Natural killer cell (primary cell): ENCODE data around the gene SLC18A3. TPM values are rescaled to one million over a fixed set of nuclear protein-coding genes. Genes with fewer than 3 reads are reported as not detected.

Experiments used
- ATAC-seq, 3 donors: fragments of 150-1000 bp in 2 of 3; fragments of 200-7000 bp in 1 of 3; cut with Tn5 transposase; 1 replicate in 1 of 3; 2 replicates in 2 of 3; pipeline ENCODE4 v1.10.0; 2021; ENCODE audit warnings: mild to moderate bottlenecking in 2 of 3, moderate library complexity in 2 of 3
- DNase-seq, 2 donors: peaks; one replicate each; pipeline versions ENCODE4 v3.0.0 to v3.0.0-alpha.2; 2013 to 2021; ENCODE audit warnings: mixed read lengths in 1 of 2
- H3K27ac ChIP-seq: one replicate; pipeline ENCODE4 v1.5.1; 2013; ENCODE audit warnings: mild to moderate bottlenecking, low read length
- H3K27me3 ChIP-seq: one replicate; pipeline ENCODE4 v1.6.1; 2013; ENCODE audit warnings: low read length; ENCODE audit not compliant: control insufficient read depth, insufficient read depth
- H3K36me3 ChIP-seq: one replicate; pipeline ENCODE4 v1.6.1; 2013; ENCODE audit warnings: low read length; ENCODE audit not compliant: control insufficient read depth, insufficient read depth
- H3K4me1 ChIP-seq: one replicate; pipeline ENCODE4 v1.6.1; 2013; ENCODE audit warnings: low read length; ENCODE audit not compliant: control insufficient read depth, insufficient read depth
- H3K4me3 ChIP-seq: one replicate; pipeline ENCODE4 v1.5.1; 2013; ENCODE audit warnings: low read length
- H3K9me3 ChIP-seq: one replicate; pipeline ENCODE4 v1.6.1; 2013; ENCODE audit warnings: low read length; ENCODE audit not compliant: control insufficient read depth, insufficient read depth
- H3K27ac Mint-ChIP-seq, 2 donors: one replicate each; pipeline ENCODE4 v1.8.0; 2022; ENCODE audit warnings: mild to moderate bottlenecking in 2 of 2, mixed read lengths in 2 of 2, moderate library complexity in 1 of 2
- H3K27me3 Mint-ChIP-seq, 2 donors: one replicate each; pipeline ENCODE4 v1.8.0; 2022; ENCODE audit warnings: low read depth in 2 of 2, mixed read lengths in 2 of 2
- H3K36me3 Mint-ChIP-seq: one replicate; pipeline ENCODE4 v1.8.0; 2022; ENCODE audit warnings: mixed read lengths
- H3K4me1 Mint-ChIP-seq, 2 donors: one replicate each; pipeline ENCODE4 v1.8.0; 2022; ENCODE audit warnings: mixed read lengths in 2 of 2
- H3K4me3 Mint-ChIP-seq: one replicate; pipeline ENCODE4 v1.8.0; 2022; ENCODE audit warnings: mild to moderate bottlenecking, moderate library complexity, mixed read lengths
- H3K9me3 Mint-ChIP-seq, 2 donors: one replicate each; pipeline ENCODE4 v1.8.0; 2022; ENCODE audit warnings: mixed read lengths in 2 of 2
- WGBS: methylation state at CpG from one replicate; pipeline ENCODE4 v1.1.7; 2013; ENCODE audit warnings: missing lambda C conversion rate; ENCODE audit not compliant: insufficient coverage; 5-methylcytosine and 5-hydroxymethylcytosine counted together
- intact Hi-C: fragments of 100-400 bp; cut with micrococcal nuclease; formaldehyde crosslinking; loops from one replicate; pipeline ENCODE4 v1.14.2; 2022
- total RNA-seq, 4 donors: library from RNA; stranded (reverse); fragments of 120-200 nt in 1 of 4; gene quantifications; one replicate each; pipeline versions ENCODE4 v1.2.3 to v1.2.4, GENCODE V29; 2013 to 2022
- TF ChIP-seq, protein P1 (sequence below): fragments of 200-600 bp; IDR thresholded peaks from one replicate; pipeline ENCODE4 v1.8.0; 2022; ENCODE audit warnings: antibody characterized with exemption

SLC18A3 gene
- total RNA-seq, 3 donors from 2014 or later (not counting 1 experiment from before 2014, with no cell fraction given) = not detected

GRCh38 chr10:49649294-49649693 is 39.2 kb downstream of the SLC18A3 start:
- no peaks in the 10 kb centered on the region for H3K9me3 Mint-ChIP-seq
- H3K27me3 Mint-ChIP-seq = peaks cover 4 to 16% of the 10 kb centered on the region in 2 donors
- ATAC-seq = no peak

GRCh38 chr10:49649936-49650723 is 40.0 kb downstream of the SLC18A3 start:
- ATAC-seq (no peak), DNase-seq (no peak)
- Mint-ChIP-seq H3K27ac (no peak overlapping the region), H3K9me3 (no peaks in the 10 kb centered on the region), H3K4me3 (no peak overlapping the region), H3K4me1 (peaks cover 0 to 13% of the 10 kb centered on the region in 2 donors), H3K36me3 (no peaks in the 10 kb centered on the region), H3K27me3 (peaks cover 0 to 12% of the 10 kb centered on the region in 2 donors)
- 61% methylated on average over 8 of the region's 8 CpGs for WGBS
- no peak overlapping the region for H3K4me3 ChIP-seq
- intact Hi-C loops = no loop called here
- TF ChIP-seq, protein P1, sequence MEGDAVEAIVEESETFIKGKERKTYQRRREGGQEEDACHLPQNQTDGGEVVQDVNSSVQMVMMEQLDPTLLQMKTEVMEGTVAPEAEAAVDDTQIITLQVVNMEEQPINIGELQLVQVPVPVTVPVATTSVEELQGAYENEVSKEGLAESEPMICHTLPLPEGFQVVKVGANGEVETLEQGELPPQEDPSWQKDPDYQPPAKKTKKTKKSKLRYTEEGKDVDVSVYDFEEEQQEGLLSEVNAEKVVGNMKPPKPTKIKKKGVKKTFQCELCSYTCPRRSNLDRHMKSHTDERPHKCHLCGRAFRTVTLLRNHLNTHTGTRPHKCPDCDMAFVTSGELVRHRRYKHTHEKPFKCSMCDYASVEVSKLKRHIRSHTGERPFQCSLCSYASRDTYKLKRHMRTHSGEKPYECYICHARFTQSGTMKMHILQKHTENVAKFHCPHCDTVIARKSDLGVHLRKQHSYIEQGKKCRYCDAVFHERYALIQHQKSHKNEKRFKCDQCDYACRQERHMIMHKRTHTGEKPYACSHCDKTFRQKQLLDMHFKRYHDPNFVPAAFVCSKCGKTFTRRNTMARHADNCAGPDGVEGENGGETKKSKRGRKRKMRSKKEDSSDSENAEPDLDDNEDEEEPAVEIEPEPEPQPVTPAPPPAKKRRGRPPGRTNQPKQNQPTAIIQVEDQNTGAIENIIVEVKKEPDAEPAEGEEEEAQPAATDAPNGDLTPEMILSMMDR = no peak
- H3K27ac ChIP-seq = no peak overlapping the region
- peaks cover 6% of the 10 kb centered on the region for H3K4me1 ChIP-seq
- H3K27me3 ChIP-seq = peaks cover 2% of the 10 kb centered on the region
- no peaks in the 10 kb centered on the region for H3K9me3 ChIP-seq
- H3K36me3 ChIP-seq = no peaks in the 10 kb centered on the region

More at GRCh38 chr10:49649294-49649693, 39.2 kb downstream of the SLC18A3 start:
- Mint-ChIP-seq H3K36me3 (no peaks in the 10 kb centered on the region), H3K4me1 (peaks cover 0 to 13% of the 10 kb centered on the region in 2 donors), H3K4me3 (no peak overlapping the region), H3K27ac (no peak overlapping the region)
- H3K27me3 ChIP-seq = peaks cover under 1% of the 10 kb centered on the region
- intact Hi-C loops = no loop called here
- H3K9me3 ChIP-seq = no peaks in the 10 kb centered on the region
- no peak overlapping the region for H3K4me3 ChIP-seq
- TF ChIP-seq, protein P1 = no peak
- peak in 1 of 2 donors; percentile 6 for DNase-seq
- 21% methylated on average over 17 of the region's 17 CpGs for WGBS
- peaks cover 1% of the 10 kb centered on the region for H3K4me1 ChIP-seq
- no peaks in the 10 kb centered on the region for H3K36me3 ChIP-seq
- no peak overlapping the region for H3K27ac ChIP-seq

DNA sequence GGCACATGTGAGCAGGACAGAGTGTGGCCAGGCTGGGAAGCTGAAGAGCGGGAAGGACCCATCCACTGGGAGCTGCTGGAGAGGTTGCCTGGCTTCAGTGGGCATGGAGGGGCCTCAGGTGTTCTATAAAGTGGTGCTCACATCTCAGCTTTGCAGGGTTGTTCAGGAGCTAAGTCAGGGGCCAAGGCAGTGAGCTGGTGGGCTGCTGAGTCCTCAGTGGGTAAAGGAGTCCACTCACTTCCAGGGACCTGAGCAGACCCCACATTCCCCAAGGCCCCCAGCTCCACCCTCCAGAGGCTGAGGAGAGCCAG is 40.6 kb downstream of the SLC18A3 start:
- intact Hi-C loops = no loop called here
- H3K27me3 Mint-ChIP-seq = peaks cover 5 to 12% of the 10 kb centered on the region in 2 donors
- 86% methylated on average over 1 of the region's 1 CpG for WGBS

More for the DNA sequence above, 40.6 kb downstream of the SLC18A3 start:
- Histone ChIP-seq H3K27ac (no peak overlapping the region), H3K27me3 (peaks cover 2% of the 10 kb centered on the region), H3K36me3 (no peaks in the 10 kb centered on the region), H3K4me1 (peaks cover 9% of the 10 kb centered on the region), H3K9me3 (no peaks in the 10 kb centered on the region), H3K4me3 (no peak overlapping the region)
- no peak overlapping the region for H3K4me3 Mint-ChIP-seq
- no peak for ATAC-seq
- TF ChIP-seq, protein P1 = no peak
- no peak overlapping the region for H3K27ac Mint-ChIP-seq
- peaks cover 0 to 13% of the 10 kb centered on the region in 2 donors for H3K4me1 Mint-ChIP-seq
- DNase-seq = no peak
- no peaks in the 10 kb centered on the region for H3K36me3 Mint-ChIP-seq
- no peaks in the 10 kb centered on the region for H3K9me3 Mint-ChIP-seq
